A549 (cell line): ENCODE measurements around the gene MAPK1IP1L. TPM values are rescaled to one million over a fixed set of nuclear protein-coding genes. Genes with fewer than 3 reads are reported as not detected.

ENCODE experiments used
- ATAC-seq, 2 experiments: fragments of 200-7000 bp in 1 of 2; fragments of >200 bp in 1 of 2; cut with Nextera tagmentation in 1 of 2; cut with Tn5 transposase in 1 of 2; 3 replicates each; pipeline versions ENCODE4 v1.8.0 to v1.9.1; 2018 to 2020; ENCODE audit warnings: mild to moderate bottlenecking in 1 of 2, moderate library complexity in 1 of 2
- CTCF ChIA-PET: fragments of 300-600 bp; sonication (Branson Sonifier 250); formaldehyde crosslinking; extraction: SDS; loops from one replicate; lab custom pipeline; 2021; ENCODE audit warnings: antibody characterized with exemption, inconsistent platforms; lab: Yijun Ruan, JAX
- POLR2A ChIA-PET: fragments of 350-600 bp; formaldehyde crosslinking; extraction: SDS; loops from one replicate; lab custom pipeline; 2021; ENCODE audit warnings: antibody characterized with exemption, inconsistent platforms; lab: Yijun Ruan, JAX
- DNase-seq, 2 experiments: peaks; one replicate each; pipeline versions ENCODE4 v3.0.0 to v3.0.0-alpha.2; 2011 to 2016; ENCODE audit warnings: low read depth in 1 of 2, low spot score in 1 of 2
- FAIRE-seq: peaks from 2 replicates; lab custom pipeline; 2011; peaks lifted over from hg19 to GRCh38; lab: Jason Lieb, UNC
- H3K27ac ChIP-seq, 2 experiments: fragments of >200 bp; sonication (Bioruptor Twin); formaldehyde crosslinking; 3 replicates each; pipeline ENCODE4 v1.5.1; 2016 to 2017
- H3K4me1 ChIP-seq: fragments of >200 bp; sonication (Bioruptor Twin); formaldehyde crosslinking; 3 replicates; pipeline ENCODE4 v1.6.1; 2016
- H3K4me2 ChIP-seq: fragments of >200 bp; sonication (Bioruptor Twin); formaldehyde crosslinking; 3 replicates; pipeline ENCODE4 v1.6.1; 2016
- H3K4me3 ChIP-seq: fragments of >200 bp; sonication (Bioruptor Twin); formaldehyde crosslinking; 3 replicates; pipeline ENCODE4 v1.5.1; 2016
- H3K9me3 ChIP-seq: fragments of >200 bp; sonication (Bioruptor Twin); formaldehyde crosslinking; 3 replicates; pipeline ENCODE4 v1.6.1; 2016
- BCL3 ChIP-seq: fragments of >200 bp; sonication (Bioruptor Twin); formaldehyde crosslinking; IDR thresholded peaks from 3 replicates; pipeline ENCODE4 v1.6.1; 2016
- CBX2 ChIP-seq: fragments of 200-600 bp; sonication (generic); IDR thresholded peaks from 2 replicates; pipeline ENCODE4 v1.6.1; 2016; ENCODE audit warnings: low read depth, mild to moderate bottlenecking, borderline replicate concordance
- CBX8 ChIP-seq: fragments of 200-600 bp; sonication (generic); IDR thresholded peaks from 2 replicates; pipeline ENCODE4 v1.6.1; 2016
- CHD2 ChIP-seq: fragments of 150-350 bp; IDR thresholded peaks from 2 replicates; pipeline ENCODE4 v1.6.1; 2014; ENCODE audit warnings: low read length; ENCODE audit not compliant: partially characterized antibody
- EHF ChIP-seq: fragments of 250-450 bp; sonication (Bioruptor Pico); IDR thresholded peaks from 2 replicates; pipeline ENCODE4 v1.5.0; 2020; ENCODE audit warnings: mild to moderate bottlenecking
- EHMT2 ChIP-seq: fragments of 200-600 bp; sonication (generic); IDR thresholded peaks from 2 replicates; pipeline ENCODE4 v1.6.1; 2016; ENCODE audit warnings: antibody characterized with exemption, low read depth, mild to moderate bottlenecking, moderate library complexity
- FOSL2 ChIP-seq, 2 experiments: fragments of 450-650 bp in 1 of 2; fragments of >200 bp in 1 of 2; sonication (Bioruptor Twin) in 1 of 2; formaldehyde crosslinking; IDR thresholded peaks; 2 replicates each; pipeline versions ENCODE4 v1.5.0 to v1.6.1; 2016 to 2020; ENCODE audit warnings: mild to moderate bottlenecking in 1 of 2, moderate library complexity in 1 of 2
- FOXS1 ChIP-seq: fragments of 250-450 bp; sonication (Bioruptor Pico); IDR thresholded peaks from 2 replicates; pipeline ENCODE4 v1.5.0; 2020; ENCODE audit warnings: mild to moderate bottlenecking, moderate library complexity
- GATA3 ChIP-seq: IDR thresholded peaks from 2 replicates; pipeline ENCODE4 v1.6.1; 2012; ENCODE audit warnings: borderline replicate concordance
- HOXB5 ChIP-seq: fragments of 250-450 bp; sonication (Bioruptor Pico); IDR thresholded peaks from 2 replicates; pipeline ENCODE4 v1.5.0; 2020; ENCODE audit warnings: mild to moderate bottlenecking, moderate library complexity
- JUN ChIP-seq, 2 experiments: fragments of >200 bp; sonication (Bioruptor Twin); formaldehyde crosslinking; IDR thresholded peaks; 2 replicates in 1 of 2; 3 replicates in 1 of 2; pipeline ENCODE4 v1.6.1; 2016 to 2017
- MAFK ChIP-seq: fragments of 450-650 bp; IDR thresholded peaks from 2 replicates; pipeline ENCODE4 v1.6.1; 2014; ENCODE audit not compliant: partially characterized antibody
- MAZ ChIP-seq: fragments of 150-350 bp; IDR thresholded peaks from 2 replicates; pipeline ENCODE4 v1.6.1; 2014; ENCODE audit warnings: antibody characterized with exemption, low read depth, low read length, borderline replicate concordance
- MYC ChIP-seq: IDR thresholded peaks from 2 replicates; pipeline ENCODE4 v1.6.1; 2012; ENCODE audit warnings: mild to moderate bottlenecking, inconsistent platforms, low read length, improper control_type of control experiment, borderline replicate concordance
- PBX3 ChIP-seq: IDR thresholded peaks from 2 replicates; pipeline ENCODE4 v1.6.1; 2012
- POLR2AphosphoS2 ChIP-seq: conservative IDR thresholded peaks from 2 replicates; pipeline ENCODE4 v1.6.1; 2012; ENCODE audit warnings: low read length, improper control_type of control experiment, inconsistent platforms
- RNF2 ChIP-seq: fragments of 200-600 bp; sonication (generic); IDR thresholded peaks from 2 replicates; pipeline ENCODE4 v1.6.1; 2016; ENCODE audit warnings: low read depth, mild to moderate bottlenecking, antibody characterized with exemption, moderate library complexity, borderline replicate concordance
- USF2 ChIP-seq: fragments of 450-650 bp; IDR thresholded peaks from 2 replicates; pipeline ENCODE4 v1.6.1; 2014; ENCODE audit warnings: antibody characterized with exemption
- ZSCAN20 ChIP-seq: fragments of 250-450 bp; sonication (Bioruptor Pico); IDR thresholded peaks from 2 replicates; pipeline ENCODE4 v1.8.0; 2022; ENCODE audit warnings: mild to moderate bottlenecking, moderate library complexity
- WGBS: methylation state at CpG from one replicate; pipeline ENCODE4 v1.1.6; 2017; ENCODE audit errors: missing lambda C conversion rate; 5-methylcytosine and 5-hydroxymethylcytosine counted together
- polyA plus RNA-seq, 4 experiments: library from polyadenylated mRNA; depleted of rRNA in 3 of 4; stranded (reverse); fragments of >200 nt; fragmentation: RNase III in 1 of 4; extraction: RNeasy Plus Mini Kit Qiagen cat#74134 plus additional on column Dnase treatment in 1 of 4; gene quantifications; 2 replicates in 3 of 4; 3 replicates in 1 of 4; pipeline ENCODE4 v1.2.3, GENCODE V29; 2011 to 2017
- TF ChIP-seq, protein P1 (sequence below): fragments of >200 bp; sonication (Bioruptor Twin); formaldehyde crosslinking; IDR thresholded peaks from 2 replicates; pipeline ENCODE4 v1.6.1; 2016

Gene MAPK1IP1L
- polyA plus RNA-seq, 2 of the 4 experiments (the other 2 are of a cell fraction) = 42.9 to 72.3 TPM

- FAIRE-seq (no peak), ATAC-seq (no peak), DNase-seq (no peak)
- TF ChIP-seq CBX2 = no peak
- no peak for TF ChIP-seq PBX3
- TF ChIP-seq MYC = no peak
- TF ChIP-seq POLR2AphosphoS2 = no peak
- no peak for TF ChIP-seq HOXB5 (CRISPR knock-in tag)
- TF ChIP-seq JUN (IDR thresholded peaks at IDR 0.05) = no peak
- TF ChIP-seq RNF2 = no peak
- no peak for TF ChIP-seq BCL3
- TF ChIP-seq FOSL2 (IDR thresholded peaks at IDR 0.05) = no peak
- TF ChIP-seq FOSL2 (CRISPR knock-in tag; IDR thresholded peaks at IDR 0.05) = no peak
- no peak for TF ChIP-seq EHMT2
- no peak for TF ChIP-seq ZSCAN20 (CRISPR knock-in tag)
- TF ChIP-seq EHF = no peak
- no peak for TF ChIP-seq FOXS1
- TF ChIP-seq USF2 = no peak
- no peak for TF ChIP-seq MAZ
- no peak for TF ChIP-seq MAFK
- TF ChIP-seq CHD2 = no peak
- TF ChIP-seq GATA3 = no peak
- 92% methylated on average over 5 of the region's 5 CpGs for WGBS
- no peak overlapping the region for H3K4me3 ChIP-seq
- H3K9me3 ChIP-seq = no peaks in the 10 kb centered on the region
- ChIA-PET POLR2A (interaction anchor here (0.6 to 2.7 kb wide), 2 partner anchors 20 to 385 kb away, joined by 3 to 8 read pairs; partner anchors contain the start of genes SOCS4 and WDHD1), CTCF (interaction anchor here (0.6 to 1.5 kb wide), 2 partner anchors 17 to 415 kb away, joined by 3 read pairs; no protein-coding TSS in a partner anchor)
- H3K4me2 ChIP-seq = no peak overlapping the region
- H3K4me1 ChIP-seq = peaks cover 7% of the 10 kb centered on the region; the same call in 1 of the 3 replicates
- no peak overlapping the region for H3K27ac ChIP-seq
Measured at GRCh38 chr14:55047301-55048053, 4.0 kb upstream of the MAPK1IP1L start.

DNA sequence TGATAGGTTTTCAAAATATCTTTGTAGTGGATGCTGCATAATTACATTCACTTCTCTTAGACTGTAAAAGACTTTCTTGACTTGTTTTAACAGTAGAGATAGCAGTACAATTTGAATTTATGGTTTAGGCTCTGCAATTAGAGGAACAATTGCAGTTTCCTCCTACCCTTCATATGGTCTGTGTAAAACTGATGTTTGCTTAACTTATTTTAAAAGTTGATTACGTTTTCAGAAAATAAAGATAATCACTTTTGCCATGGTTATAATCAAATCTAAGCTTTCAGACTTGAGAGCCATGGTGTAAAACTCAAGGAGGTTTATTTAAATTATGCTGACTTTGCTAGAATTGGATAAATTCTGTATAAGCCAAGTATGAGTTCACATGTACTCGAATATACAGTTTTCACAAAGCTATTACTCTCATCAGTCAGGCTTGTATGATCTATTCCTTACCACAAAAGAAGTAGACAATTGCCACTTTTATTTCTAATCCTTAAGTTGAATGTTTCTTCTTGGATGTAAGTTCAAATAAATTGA, 2.5 kb upstream of the MAPK1IP1L start:
- Histone ChIP-seq H3K4me1 (peaks cover 20% of the 10 kb centered on the region), H3K9me3 (no peaks in the 10 kb centered on the region)
- DNase-seq = no peak
- WGBS = 74% methylated on average over 2 of the region's 2 CpGs
- CTCF ChIA-PET = interaction anchor here (0.7 kb wide), 1 partner anchor 19 kb away, joined by 3 read pairs; no protein-coding TSS in a partner anchor
- TF ChIP-seq, protein P1, sequence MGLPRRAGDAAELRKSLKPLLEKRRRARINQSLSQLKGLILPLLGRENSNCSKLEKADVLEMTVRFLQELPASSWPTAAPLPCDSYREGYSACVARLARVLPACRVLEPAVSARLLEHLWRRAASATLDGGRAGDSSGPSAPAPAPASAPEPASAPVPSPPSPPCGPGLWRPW = no peak
- TF ChIP-seq MAFK (peak; percentile 98), CBX8 (no peak)
- TF ChIP-seq, all 56 proteins: peak for 1
- no peak overlapping the region for H3K4me3 ChIP-seq
- POLR2A ChIA-PET = no interaction called here
- no peak for ATAC-seq
- FAIRE-seq = no peak
- no peak overlapping the region for H3K4me2 ChIP-seq
- H3K27ac ChIP-seq = no peak overlapping the region
